Mucosa of stomach (tissue), 1 donor: Measurements from ENCODE around the gene NFKBIB.
"Not testable (repeated sequence)": the region's sequence is repeated elsewhere in the genome, so short reads cannot be mapped to it uniquely, and the experiment has no call there.

ENCODE experiments used
- H3K27me3 ChIP-seq: one replicate; pipeline ENCODE4 v1.7.0; 2013; ENCODE audit warnings: mild to moderate bottlenecking, low read length; ENCODE audit not compliant: control insufficient read depth, insufficient read depth
- H3K36me3 ChIP-seq: one replicate; pipeline ENCODE4 v1.7.0; 2013; ENCODE audit warnings: low read length; ENCODE audit not compliant: control insufficient read depth, insufficient read depth
- H3K4me1 ChIP-seq: one replicate; pipeline ENCODE4 v1.7.0; 2013; ENCODE audit warnings: mild to moderate bottlenecking, low read length; ENCODE audit not compliant: control insufficient read depth, insufficient read depth
- H3K4me3 ChIP-seq: one replicate; pipeline ENCODE4 v1.7.0; 2013; ENCODE audit warnings: low read length
- H3K9ac ChIP-seq: one replicate; pipeline ENCODE4 v1.7.0; 2013; ENCODE audit warnings: mild to moderate bottlenecking, low read length, moderate library complexity
- H3K9me3 ChIP-seq: one replicate; pipeline ENCODE4 v1.7.0; 2013; ENCODE audit warnings: mild to moderate bottlenecking, low read length, moderate library complexity; ENCODE audit not compliant: control insufficient read depth
- donor health status: Pancreatic carcinoma.

Gene NFKBIB

DNA sequence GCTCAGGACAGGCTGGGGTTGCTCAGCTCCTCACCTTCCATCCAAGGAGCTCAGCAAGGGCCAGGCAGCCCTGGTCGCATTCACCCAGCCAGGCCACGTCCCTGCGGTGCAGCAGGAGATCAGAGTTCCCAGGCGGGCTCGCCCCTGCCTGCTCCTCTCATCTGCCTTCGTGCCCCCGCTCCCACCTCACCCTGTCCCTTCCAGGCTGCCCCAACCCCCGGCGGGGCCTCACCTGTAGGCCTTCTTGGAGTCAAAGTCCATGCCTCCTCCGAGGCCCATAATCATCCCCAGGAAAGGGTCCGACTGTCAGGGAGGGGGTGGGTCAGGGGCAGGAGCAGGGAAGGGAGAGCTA is 20.4 kb upstream of the NFKBIB start:
- no peaks in the 10 kb centered on the region for H3K27me3 ChIP-seq
- H3K9ac ChIP-seq, result no peak overlapping the region
- no peak overlapping the region for H3K4me3 ChIP-seq
- no peaks in the 10 kb centered on the region for H3K36me3 ChIP-seq
- no peaks in the 10 kb centered on the region for H3K9me3 ChIP-seq
- H3K4me1 ChIP-seq, result peaks cover 12% of the 10 kb centered on the region

DNA sequence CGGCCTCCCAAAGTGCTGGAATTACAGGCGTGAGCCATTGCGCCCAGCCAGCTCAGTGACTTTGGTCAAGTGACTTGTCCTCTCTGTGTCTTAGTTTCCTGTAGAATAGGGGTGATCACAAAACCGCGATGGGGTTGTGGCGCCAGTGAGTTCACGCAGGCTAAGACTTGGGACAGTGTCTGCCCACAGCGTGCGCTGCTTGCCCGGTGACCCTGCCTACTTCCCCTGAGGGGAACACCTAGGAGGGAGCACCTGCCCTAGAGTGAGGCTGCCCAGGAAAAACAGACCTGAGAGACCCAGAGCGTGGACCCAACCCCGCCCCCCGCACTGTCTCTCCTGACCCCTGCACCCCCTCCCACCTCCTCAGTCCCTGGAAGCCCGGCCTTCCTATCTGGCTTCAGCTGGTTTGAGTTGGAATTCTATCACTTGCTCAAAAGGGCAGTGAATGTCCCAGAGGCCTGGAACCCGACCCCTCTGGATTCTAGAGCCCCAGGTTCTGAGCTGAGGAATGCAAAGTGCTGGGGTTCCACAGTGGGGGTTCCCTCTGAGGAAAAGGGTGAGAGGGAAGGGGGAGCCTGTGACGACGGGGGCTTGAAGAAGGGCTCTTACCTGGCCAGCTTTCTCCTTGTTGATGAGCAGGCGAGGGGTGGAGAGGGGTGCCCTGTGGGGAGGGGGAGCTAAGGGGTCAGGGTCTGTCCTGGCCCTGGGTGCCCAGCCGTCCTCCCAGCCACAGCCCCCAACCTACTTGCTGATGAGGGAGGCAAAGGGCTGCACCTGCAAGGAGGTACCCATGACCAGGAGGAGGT is 19.5 kb upstream of the NFKBIB start:
- Histone ChIP-seq H3K36me3 (no peaks in the 10 kb centered on the region), H3K4me1 (peaks cover 12% of the 10 kb centered on the region), H3K27me3 (no peaks in the 10 kb centered on the region), H3K4me3 (no peak overlapping the region), H3K9ac (no peak overlapping the region), H3K9me3 (no peaks in the 10 kb centered on the region)

DNA sequence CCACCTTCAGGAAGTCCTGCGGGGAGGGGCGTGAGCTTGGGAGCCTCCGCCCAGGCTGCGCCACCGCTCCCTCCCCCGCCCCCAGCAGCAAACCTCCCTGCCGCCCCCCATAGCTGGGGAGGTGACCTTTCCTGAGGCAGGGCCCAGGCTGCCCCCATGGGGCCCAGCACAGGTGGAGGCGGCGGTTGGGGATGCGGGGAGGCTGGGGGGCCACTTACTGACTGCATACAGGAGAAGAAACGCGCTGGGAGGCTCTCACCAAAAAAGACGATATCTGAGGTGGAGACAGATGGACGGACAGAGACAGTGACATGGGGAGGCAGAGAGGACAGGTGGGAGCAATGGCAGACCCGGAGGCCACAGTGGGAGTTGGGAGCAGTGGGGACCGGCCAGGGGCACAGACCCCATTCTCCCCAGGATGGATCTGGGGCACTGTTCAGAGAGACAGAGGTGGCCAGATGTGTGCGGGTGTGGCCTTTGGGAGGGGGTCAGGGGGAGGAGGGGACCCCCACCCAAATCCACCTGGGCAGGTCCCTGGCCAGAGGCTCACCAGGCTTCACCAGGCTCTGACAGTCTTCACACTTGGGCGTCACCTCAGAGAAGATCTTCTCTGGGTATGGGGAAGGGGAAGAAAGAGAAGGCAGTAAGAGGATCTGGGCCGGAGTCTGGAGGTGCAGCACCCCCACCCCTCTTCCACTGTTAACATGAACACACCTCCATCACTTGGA is 18.7 kb upstream of the NFKBIB start:
- no peaks in the 10 kb centered on the region for H3K27me3 ChIP-seq
- H3K9ac ChIP-seq, result no peak overlapping the region
- H3K9me3 ChIP-seq, result no peaks in the 10 kb centered on the region
- peaks cover 12% of the 10 kb centered on the region for H3K4me1 ChIP-seq
- no peaks in the 10 kb centered on the region for H3K36me3 ChIP-seq
- H3K4me3 ChIP-seq, result no peak overlapping the region

DNA sequence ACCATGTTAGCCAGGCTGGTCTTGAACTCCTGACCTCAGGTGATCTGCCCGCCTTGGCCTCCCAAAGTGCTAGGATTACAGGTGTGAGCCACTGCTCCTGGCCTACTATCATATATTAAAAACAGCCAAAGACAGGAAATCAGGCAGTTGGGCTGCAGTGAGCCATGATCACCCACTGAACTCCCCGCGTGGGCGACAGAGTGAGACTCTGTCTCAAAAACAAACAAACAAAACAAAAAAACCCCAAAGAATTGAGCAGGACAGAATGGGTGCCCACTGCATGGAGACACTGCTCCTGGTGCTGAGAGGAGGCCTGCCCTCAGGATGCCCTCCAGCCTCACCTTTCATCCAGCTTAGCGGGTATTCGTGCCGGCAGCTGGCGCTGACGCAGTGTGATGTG is 16.5 kb upstream of the NFKBIB start:
- Histone ChIP-seq H3K9me3 (no peaks in the 10 kb centered on the region), H3K27me3 (no peaks in the 10 kb centered on the region), H3K4me3 (no peak overlapping the region), H3K36me3 (no peaks in the 10 kb centered on the region), H3K9ac (no peak overlapping the region), H3K4me1 (peaks cover 3% of the 10 kb centered on the region)

DNA sequence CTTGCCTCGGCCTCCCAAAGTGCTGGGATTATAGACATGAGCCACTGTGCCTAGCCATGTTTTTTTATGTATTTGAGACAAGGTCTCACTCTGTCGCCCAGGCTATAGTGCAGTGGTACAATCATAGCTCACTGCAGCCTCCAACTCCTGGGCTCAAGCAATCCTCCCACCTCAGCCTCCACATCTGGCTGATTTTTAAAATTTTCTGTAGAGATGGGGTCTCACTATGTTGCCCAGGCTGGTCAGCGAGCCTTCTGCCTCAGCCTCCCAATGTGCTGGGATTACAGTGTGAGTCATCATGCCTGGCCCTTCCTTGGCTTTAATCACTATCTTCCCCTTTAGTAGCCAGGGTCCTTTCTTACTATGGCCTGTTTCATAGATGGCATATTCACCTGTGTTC is 15.1 kb upstream of the NFKBIB start:
- H3K36me3 ChIP-seq, H3K9me3 ChIP-seq, H3K27me3 ChIP-seq, H3K9ac ChIP-seq, H3K4me1 ChIP-seq, H3K4me3 ChIP-seq: not testable (repeated sequence)

DNA sequence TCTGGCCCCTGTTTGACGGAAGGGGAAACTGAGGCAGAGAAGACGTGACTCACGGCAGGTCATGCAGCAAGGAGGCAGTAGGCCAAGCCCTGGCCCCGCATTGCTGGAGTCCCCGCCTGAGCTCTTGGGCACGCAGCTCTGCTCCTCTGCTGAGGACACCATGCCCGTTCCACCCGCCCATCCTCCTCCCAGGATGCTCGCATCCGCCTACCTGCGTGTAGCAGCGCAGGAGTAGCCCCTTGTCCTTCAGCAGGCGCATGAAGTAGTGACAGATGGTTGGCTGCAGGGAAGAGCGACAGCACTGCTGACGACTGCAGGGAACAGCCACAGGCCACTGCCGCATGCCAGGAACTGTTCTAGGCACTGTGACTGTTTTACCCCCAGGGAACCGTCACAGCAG is 10.9 kb upstream of the NFKBIB start:
- Histone ChIP-seq H3K9me3 (no peaks in the 10 kb centered on the region), H3K4me1 (no peaks in the 10 kb centered on the region), H3K9ac (no peak overlapping the region), H3K4me3 (no peak overlapping the region), H3K27me3 (no peaks in the 10 kb centered on the region), H3K36me3 (no peaks in the 10 kb centered on the region)

DNA sequence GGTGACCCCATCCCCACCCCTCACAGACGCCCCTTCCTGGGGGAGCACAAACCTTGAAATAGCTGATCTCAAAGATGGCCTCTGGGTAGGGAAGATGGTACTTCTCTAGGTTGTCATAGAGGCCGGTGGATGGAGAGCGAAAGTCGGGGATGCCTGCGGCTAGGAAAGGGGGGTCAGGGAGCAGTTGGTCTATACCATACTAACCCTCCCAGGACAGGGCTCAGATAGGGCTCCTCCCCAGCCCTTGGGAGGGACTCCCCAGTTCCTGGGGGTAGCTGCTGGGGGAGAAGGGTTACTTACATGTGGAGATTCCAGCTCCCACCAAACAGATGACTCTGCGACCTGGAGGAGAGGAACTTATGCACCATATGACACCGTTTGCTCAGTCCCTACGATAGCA is 10.0 kb upstream of the NFKBIB start:
- H3K4me3 ChIP-seq, result no peak overlapping the region
- no peak overlapping the region for H3K9ac ChIP-seq
- no peaks in the 10 kb centered on the region for H3K27me3 ChIP-seq
- no peaks in the 10 kb centered on the region for H3K4me1 ChIP-seq
- H3K9me3 ChIP-seq, result no peaks in the 10 kb centered on the region
- H3K36me3 ChIP-seq, result no peaks in the 10 kb centered on the region

DNA sequence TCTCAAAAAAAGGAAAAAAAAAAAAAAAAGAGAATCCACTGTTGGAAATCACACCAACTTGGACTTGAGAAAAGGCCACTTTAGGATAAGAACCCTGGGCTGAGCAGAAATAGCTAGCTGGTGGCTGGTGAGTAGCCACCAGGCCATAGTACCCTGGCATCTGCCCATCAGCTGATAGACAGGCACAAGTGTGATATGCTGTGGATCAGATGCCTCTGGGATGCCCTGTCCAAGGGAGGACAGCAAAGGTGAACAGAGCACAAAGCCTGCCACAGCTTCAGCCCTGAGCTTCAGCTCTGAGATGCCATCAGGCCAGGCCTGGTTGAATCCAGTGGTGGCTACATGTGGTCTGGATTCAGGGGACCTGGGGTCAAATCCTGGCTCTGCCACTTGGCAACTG is 9.1 kb upstream of the NFKBIB start:
- Histone ChIP-seq H3K4me3 (no peak overlapping the region), H3K9ac (no peak overlapping the region), H3K36me3 (no peaks in the 10 kb centered on the region), H3K4me1 (no peaks in the 10 kb centered on the region), H3K27me3 (no peaks in the 10 kb centered on the region), H3K9me3 (no peaks in the 10 kb centered on the region)

DNA sequence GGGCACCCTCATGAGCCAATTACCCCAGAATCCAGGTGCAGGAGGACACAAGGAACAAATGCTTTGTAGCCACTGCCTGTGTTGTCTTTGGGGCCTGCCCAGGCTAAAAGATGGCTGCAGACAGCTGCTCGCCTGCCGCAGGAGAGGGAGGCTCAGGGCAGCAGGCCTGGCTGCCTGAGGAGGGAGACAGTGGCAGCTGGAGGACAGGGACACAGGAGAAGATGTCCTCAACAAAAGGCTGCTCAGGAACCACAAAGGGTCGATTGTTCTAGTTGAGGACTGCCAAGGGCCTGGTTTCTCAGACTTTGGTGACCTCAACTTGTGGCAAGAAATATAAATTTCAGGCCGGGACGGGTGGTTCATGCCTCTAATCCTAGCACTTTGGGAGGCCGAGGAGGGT is 8.0 kb upstream of the NFKBIB start:
- Histone ChIP-seq H3K27me3 (no peaks in the 10 kb centered on the region), H3K9me3 (no peaks in the 10 kb centered on the region), H3K4me1 (no peaks in the 10 kb centered on the region), H3K36me3 (no peaks in the 10 kb centered on the region), H3K4me3 (no peak overlapping the region), H3K9ac (no peak overlapping the region)

DNA sequence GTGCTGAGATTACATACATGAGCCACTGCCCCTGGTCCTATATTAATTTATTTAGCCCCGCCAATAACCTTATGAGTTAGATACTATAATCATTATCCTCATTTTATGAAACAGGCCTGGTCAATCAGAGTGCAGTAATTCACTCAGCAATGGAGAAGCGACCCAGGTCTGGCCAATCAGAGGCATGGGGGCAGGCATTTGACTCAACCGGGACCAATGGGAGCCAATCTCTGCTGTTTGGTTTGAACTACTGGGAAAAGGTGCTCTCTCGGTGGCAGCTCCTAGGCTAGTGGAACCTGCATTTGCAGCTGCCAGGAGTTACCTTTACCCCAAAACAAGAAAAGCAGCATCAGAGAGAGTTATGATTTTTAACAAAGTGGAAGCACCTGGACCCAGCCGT is 6.9 kb upstream of the NFKBIB start:
- no peaks in the 10 kb centered on the region for H3K9me3 ChIP-seq
- H3K4me1 ChIP-seq, result no peaks in the 10 kb centered on the region
- no peak overlapping the region for H3K9ac ChIP-seq
- H3K27me3 ChIP-seq, result no peaks in the 10 kb centered on the region
- H3K36me3 ChIP-seq, result no peaks in the 10 kb centered on the region
- no peak overlapping the region for H3K4me3 ChIP-seq

DNA sequence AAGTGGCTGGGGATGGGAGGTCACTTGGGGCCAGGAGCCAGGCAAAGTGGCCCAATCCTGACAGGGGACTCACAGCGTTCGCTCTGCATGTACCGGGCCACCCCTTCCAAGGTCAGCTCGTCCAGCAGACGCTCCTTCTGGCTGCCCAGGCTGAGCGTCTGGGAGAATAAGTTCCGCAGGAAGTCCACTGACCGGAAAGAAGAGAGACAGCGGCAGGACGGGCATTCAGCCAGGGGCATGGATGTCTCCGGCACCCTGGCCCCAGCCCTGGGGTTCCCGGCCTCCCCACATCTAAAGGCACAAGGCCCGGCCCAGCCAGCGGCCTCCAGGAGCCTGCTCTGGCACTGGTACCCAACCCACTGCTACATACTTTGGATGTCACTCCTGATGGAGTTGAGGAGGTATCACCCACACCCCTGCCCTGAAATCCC is 6.4 kb upstream of the NFKBIB start:
- Histone ChIP-seq H3K4me3 (no peak overlapping the region), H3K9ac (no peak overlapping the region), H3K27me3 (no peaks in the 10 kb centered on the region), H3K36me3 (no peaks in the 10 kb centered on the region), H3K9me3 (no peaks in the 10 kb centered on the region), H3K4me1 (peaks cover 4% of the 10 kb centered on the region)

DNA sequence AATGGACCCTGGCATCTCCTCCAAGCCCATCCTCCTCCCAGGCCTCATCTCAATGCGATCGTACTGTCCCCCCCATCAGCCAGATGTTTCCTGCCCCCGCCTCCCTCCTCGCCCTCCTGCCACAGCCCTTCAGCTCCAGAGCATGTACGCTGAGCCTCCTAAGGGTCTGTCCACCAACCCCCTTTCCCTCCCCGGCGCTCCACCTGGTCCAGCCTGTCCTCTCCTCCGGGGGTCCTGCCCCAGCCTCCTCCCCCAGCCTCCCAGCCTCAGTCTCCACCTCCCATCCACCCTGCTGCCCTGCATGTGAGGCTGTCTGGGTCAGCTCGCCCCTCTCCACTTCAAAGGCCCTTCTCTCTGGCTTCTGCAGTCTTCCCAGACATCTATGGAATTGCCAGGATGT is 4.8 kb upstream of the NFKBIB start:
- Histone ChIP-seq H3K36me3 (no peaks in the 10 kb centered on the region), H3K27me3 (no peaks in the 10 kb centered on the region), H3K4me1 (peaks cover 10% of the 10 kb centered on the region), H3K4me3 (no peak overlapping the region), H3K9ac (no peak overlapping the region), H3K9me3 (no peaks in the 10 kb centered on the region)
